ENCODE measurements around the gene CADM1.

CADM1 gene

GRCh38 chr11:115155320-115155719 is 348.9 kb downstream of the CADM1 start:
- Histone ChIP-seq H3K36me3 (no peaks in the 10 kb centered on the region), H3K4me1 (ENCODE audit: control insufficient read depth in 1 of 2, insufficient read depth in 1 of 2, low read depth in 1 of 2, low read length in 1 of 2) (no peaks in the 10 kb centered on the region), H3K27ac (no peak overlapping the region), H3K9me3 (no peaks in the 10 kb centered on the region), H3K4me3 (ENCODE audit: low read depth in 1 of 2, low read length in 1 of 2) (no peak overlapping the region), H3K27me3 (no peaks in the 10 kb centered on the region)
- no peak for TF ChIP-seq CTCF (IDR thresholded peaks at IDR 0.05)

GRCh38 chr11:115154355-115154736 is 349.9 kb downstream of the CADM1 start:
- TF ChIP-seq CTCF (IDR thresholded peaks at IDR 0.05): no peak
- Histone ChIP-seq H3K9me3 (no peaks in the 10 kb centered on the region), H3K27me3 (no peaks in the 10 kb centered on the region)

GRCh38 chr11:115153731-115154354 is 350.4 kb downstream of the CADM1 start:
- no peak overlapping the region for H3K27ac ChIP-seq
- no peak for TF ChIP-seq CTCF (IDR thresholded peaks at IDR 0.05)

More at GRCh38 chr11:115154355-115154736, 349.9 kb downstream of the CADM1 start:
- Histone ChIP-seq H3K36me3 (no peaks in the 10 kb centered on the region), H3K27ac (no peak overlapping the region), H3K4me3 (ENCODE audit: low read depth in 1 of 2, low read length in 1 of 2) (no peak overlapping the region), H3K4me1 (ENCODE audit: control insufficient read depth in 1 of 2, insufficient read depth in 1 of 2, low read depth in 1 of 2, low read length in 1 of 2) (no peaks in the 10 kb centered on the region)

GRCh38 chr11:115153135-115153534 is 351.1 kb downstream of the CADM1 start:
- no peaks in the 10 kb centered on the region for H3K27me3 ChIP-seq
- no peak for TF ChIP-seq CTCF (IDR thresholded peaks at IDR 0.05)
- H3K9me3 ChIP-seq: no peaks in the 10 kb centered on the region
- no peak overlapping the region for H3K27ac ChIP-seq
- no peaks in the 10 kb centered on the region for H3K4me1 ChIP-seq (ENCODE audit: control insufficient read depth in 1 of 2, insufficient read depth in 1 of 2, low read depth in 1 of 2, low read length in 1 of 2)
- no peak overlapping the region for H3K4me3 ChIP-seq (ENCODE audit: low read depth in 1 of 2, low read length in 1 of 2)
- no peaks in the 10 kb centered on the region for H3K36me3 ChIP-seq

More at GRCh38 chr11:115153731-115154354, 350.4 kb downstream of the CADM1 start:
- Histone ChIP-seq H3K36me3 (no peaks in the 10 kb centered on the region), H3K4me1 (ENCODE audit: control insufficient read depth in 1 of 2, insufficient read depth in 1 of 2, low read depth in 1 of 2, low read length in 1 of 2) (no peaks in the 10 kb centered on the region), H3K27me3 (no peaks in the 10 kb centered on the region), H3K4me3 (ENCODE audit: low read depth in 1 of 2, low read length in 1 of 2) (no peak overlapping the region), H3K9me3 (no peaks in the 10 kb centered on the region)

- Histone ChIP-seq H3K4me3 (ENCODE audit: low read depth in 1 of 2, low read length in 1 of 2) (no peak overlapping the region), H3K4me1 (ENCODE audit: control insufficient read depth in 1 of 2, insufficient read depth in 1 of 2, low read depth in 1 of 2, low read length in 1 of 2) (no peaks in the 10 kb centered on the region), H3K27me3 (no peaks in the 10 kb centered on the region), H3K27ac (no peak overlapping the region), H3K9me3 (no peaks in the 10 kb centered on the region), H3K36me3 (no peaks in the 10 kb centered on the region)
- TF ChIP-seq CTCF (IDR thresholded peaks at IDR 0.05): no peak
Observed at GRCh38 chr11:115151010-115151409, 353.2 kb downstream of the CADM1 start.
